ENCODE data around the gene KCNT1. TPM values are rescaled to one million over a fixed set of nuclear protein-coding genes. Genes with fewer than 3 reads are reported as not detected.
"Not testable (repeated sequence)": the region's sequence is repeated elsewhere in the genome, so short reads cannot be mapped to it uniquely, and the experiment has no call there.

KCNT1 gene
- total RNA-seq, 1 donor from 2014 or later, result not detected

DNA sequence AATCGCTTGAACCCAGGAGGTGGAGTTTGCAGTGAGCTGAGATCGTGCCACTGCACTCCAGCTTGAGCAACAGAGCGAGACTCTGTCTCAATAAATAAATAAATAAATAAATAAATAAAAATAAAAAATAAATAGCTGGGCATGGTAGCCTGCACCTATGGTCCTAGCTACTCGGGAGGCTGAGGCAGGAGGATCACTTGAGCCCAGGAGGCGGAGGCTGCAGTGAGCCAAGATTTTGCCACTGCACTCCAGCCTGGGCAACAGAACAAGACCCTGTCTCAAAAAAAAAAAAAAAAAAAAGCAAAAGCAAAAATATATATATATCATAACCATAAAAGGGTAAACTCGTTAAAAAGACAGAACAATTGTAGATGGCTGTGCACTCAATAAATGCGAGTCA is 29.2 kb upstream of the KCNT1 start:
- DNase-seq (ENCODE audit: low read depth in 2 of 2), result not testable (repeated sequence)

DNA sequence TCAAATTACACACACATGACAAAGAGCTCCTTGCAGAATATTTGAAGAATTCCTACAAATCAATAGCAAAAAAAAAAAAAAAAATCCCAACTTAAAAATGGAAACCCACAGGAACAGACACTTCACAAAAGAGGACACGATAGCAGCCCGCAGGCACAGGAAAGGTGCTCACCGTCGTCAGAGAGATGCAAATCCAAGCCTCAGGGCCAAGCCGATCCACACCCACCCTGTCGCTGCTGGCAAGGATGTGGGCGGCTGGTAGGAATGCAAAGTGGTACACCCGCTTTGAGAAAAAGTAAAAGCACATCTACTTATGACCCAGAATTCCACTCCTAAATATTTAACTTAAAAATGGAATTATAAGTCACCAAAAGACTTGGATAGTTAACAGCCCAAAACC is 28.0 kb upstream of the KCNT1 start:
- no peak for DNase-seq (ENCODE audit: low read depth in 2 of 2)

DNA sequence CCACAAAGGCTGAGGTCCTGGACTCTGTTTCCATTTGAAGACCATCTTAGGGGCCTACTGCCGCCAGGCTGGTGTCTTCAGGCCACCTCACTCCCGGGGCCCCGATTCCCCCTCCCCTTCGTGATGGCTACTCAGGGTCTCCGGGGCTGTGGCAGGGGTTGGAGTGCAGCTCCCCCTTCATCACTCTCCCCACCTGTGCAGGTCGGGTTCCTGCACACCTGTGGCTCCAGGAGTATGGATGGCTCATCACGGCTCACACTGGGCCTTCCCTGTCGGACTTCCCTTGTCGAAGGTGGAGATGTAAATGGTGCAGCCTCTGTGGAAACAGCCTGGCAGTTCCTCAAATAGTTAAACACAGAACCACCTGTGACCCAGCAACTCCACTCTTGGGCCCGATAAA is 27.0 kb upstream of the KCNT1 start:
- DNase-seq (ENCODE audit: low read depth in 2 of 2), result no peak

DNA sequence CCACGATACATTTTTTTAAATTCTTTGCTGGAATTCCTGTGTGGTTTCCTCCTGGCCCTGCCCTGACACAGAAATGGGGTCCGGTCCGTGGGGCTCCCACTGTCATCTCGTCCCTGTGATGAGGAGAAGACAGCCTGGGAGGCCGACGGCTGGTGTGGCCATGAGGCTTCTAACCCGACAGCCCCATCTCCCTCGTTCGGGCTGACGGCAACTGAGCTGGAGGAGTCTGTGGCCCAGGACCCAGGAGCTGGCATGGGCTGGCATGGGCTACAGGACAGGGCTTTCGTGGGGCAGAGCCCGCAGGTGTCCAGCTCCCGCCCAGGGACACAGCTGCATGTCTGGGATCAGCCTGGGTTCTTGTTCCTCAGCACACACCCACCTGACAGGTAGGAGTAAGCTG is 25.1 kb upstream of the KCNT1 start:
- DNase-seq (ENCODE audit: low read depth in 2 of 2), result no peak

DNA sequence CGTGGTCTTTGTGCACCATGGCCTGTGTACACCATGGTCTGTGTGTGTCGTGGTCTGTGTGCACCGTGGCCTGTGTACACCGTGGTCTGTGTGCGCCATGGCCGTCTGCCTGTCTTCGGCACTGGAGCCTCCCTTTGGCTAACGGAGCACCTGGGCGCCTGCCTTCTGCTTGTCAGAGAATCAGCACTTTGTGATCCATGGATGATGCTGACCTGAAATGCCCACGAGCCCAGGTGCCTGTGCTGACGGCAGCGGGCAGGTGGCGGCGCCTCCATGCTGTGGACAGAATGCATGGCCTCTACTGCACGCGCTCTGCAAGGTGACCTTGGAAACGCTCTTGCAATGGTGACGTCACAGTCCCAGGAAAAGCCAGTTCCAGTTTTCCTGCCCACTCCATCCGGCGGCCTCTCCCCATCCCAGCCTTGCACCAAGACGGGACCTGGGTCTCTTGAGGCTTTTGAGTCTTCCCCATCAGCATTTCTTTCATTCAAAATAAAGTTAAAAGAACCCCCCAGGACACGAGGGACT is 24.3 kb upstream of the KCNT1 start:
- no peak for DNase-seq (ENCODE audit: low read depth in 2 of 2)

DNA sequence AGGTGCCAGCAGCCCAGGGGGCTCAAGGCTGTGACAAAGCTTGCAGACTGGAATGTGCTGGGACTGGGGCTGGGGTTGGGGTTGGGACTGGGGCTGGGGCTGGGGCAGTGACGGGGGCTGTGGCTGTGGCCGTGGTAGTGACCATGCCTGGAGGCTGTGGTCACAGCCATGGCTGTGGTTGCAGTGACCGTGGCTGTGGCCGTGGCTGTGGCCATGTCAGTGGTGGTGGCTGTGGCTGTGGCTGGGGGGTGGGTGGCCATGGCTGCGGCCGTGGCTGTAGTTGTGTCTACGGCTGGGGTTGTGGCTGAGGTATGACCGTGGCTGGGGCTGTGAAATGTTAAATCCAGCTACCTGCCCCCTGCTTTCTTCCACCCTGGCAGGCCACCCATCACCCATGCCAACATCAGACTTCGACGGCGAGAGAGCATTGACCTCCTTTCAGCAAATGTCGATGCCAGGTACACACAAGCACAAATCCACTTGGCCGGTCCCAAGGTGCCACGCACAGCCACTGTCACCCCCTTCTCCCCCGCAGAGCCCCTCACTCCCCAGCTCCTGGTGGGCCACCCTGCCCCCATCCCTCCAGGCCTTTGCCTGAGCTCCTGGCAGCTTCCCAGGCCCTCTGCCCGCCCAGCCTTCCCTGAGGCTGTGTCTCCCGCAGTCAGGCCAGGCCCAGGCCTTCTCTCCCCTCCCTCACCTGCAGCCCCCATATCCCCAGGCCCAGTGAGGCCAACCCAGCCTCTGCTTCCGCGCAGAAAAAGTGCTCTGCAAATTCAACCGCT is 23.6 kb upstream of the KCNT1 start:
- DNase-seq (ENCODE audit: low read depth in 2 of 2), result no peak

DNA sequence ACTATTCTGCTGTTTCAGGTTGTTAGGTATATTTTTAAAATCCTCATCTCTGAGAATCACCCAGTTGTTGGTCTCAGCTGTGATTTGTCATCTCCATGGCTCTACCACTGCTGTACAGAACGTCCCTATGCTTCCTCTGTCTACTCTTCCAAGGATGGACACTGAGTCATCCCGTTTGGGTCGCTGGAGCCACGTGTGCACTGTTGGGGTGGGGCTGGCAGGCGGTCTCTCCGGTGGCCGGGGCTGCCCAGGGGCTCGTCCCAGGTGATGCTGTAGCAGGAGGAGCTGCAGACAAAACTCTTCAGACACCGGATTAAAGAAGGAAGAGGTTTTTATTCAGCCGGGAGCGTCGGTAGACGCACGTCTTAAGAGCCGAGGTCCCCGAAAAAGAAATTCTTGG is 21.9 kb upstream of the KCNT1 start:
- no peak for DNase-seq (ENCODE audit: low read depth in 2 of 2)

DNA sequence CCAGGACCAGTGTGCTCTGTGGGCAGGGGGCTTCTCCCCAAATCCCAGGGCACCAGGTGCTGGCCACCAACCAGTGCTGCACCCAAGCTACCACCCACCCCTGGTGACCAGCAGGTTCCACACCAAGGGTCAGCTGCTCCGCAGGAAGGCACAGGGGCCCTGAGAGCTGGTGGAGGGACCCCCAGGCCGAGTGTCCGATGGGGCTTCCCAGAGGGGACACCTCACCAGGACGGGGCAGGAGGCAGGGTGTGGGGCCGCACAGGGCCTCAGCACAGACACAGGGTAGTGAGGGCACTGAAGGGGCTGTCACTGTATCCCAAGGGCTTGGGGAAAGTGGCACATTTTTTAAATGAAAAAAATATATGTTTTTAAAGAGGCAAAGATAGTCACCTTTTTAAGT is 20.8 kb upstream of the KCNT1 start:
- DNase-seq (ENCODE audit: low read depth in 2 of 2), result no peak

DNA sequence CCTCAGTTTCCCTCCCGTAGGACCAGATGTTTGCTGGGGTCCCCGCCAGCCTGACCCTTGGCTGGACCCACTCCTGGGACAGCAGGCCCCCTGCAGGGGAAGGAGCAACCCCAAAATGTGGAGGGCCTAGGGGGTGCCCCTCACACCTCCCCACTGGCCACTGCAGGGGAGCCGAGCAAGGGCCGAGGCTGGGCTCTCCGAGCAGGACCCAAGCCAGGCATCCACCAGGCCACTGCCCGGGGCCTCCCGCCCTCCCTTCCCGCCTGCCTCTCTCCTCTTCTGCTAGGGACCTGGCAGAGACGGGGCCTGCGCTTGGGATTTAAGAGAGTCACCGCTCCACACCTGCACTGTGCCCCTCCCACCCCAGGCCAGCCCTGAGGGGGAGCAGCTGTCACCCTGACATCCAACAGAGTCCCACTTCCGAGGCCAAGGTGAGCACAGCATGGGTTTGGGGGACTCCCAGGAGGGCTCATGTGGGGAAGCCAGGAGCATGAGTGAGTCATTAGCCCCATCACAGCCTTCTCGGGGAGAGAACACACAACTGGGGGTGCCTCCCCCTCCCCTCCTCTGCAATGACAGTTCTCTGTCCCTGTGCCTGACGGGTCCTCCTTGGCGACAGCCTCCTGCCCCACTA is 18.5 kb upstream of the KCNT1 start:
- no peak for DNase-seq (ENCODE audit: low read depth in 2 of 2)

DNA sequence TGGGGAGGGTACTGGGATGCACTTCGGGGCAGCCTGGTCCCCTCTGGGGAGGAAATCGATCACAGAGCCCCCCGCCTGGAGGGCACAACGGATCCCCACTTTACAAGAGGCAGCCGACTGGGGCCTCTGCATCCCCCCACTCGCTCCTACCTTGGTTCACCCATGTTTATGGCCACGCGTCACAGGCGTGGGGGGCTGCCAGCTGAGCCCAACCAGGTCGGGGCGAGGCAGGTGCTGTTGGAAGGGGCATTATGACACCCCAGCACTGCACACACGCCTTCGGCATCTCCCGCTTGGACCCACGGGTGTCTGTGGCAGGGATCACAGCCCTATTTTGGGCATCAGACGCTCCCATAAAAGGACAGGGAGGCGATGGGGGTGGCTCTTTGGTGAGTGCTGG is 17.3 kb upstream of the KCNT1 start:
- no peak for DNase-seq (ENCODE audit: low read depth in 2 of 2)

DNA sequence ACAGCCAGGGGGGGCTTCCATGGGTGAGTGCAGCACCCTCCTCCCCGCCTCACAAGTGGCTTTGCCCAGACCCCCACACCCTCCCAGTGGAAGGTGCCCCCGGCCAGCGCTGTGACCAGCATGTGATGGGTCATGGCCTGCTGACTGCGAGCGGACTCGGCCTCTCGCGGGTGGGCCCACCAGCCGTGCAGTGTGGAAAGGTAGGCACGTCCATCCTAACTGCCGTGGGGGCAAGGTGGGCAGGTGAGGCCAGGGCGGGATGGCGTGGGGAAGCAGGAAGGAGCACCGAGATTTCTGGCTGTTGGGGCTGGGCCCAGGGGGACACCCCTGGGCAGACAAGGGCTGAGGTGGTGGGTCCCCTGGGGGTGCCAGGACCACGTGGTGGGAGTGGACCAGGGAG is 14.8 kb upstream of the KCNT1 start:
- no peak for DNase-seq (ENCODE audit: low read depth in 2 of 2)

DNA sequence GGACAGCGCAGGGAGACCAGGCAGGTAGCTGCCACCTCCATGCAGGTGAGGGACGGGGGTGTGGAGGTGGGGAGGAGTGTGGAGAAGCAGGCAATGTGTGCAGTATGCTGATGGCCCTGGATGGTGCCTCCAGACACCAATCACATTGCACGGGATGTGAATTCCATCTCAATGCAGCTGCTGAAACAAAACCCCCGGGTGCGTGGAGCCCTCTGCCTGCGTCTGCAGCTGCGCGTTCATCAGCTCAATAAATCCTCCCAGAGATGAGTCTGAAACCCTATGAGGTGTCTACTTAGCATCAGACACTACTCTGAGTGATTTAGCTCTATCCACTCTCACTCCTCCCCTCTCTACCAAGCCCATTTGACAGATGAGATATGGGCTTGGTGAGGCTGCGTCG is 13.0 kb upstream of the KCNT1 start:
- DNase-seq (ENCODE audit: low read depth in 2 of 2), result no peak

DNA sequence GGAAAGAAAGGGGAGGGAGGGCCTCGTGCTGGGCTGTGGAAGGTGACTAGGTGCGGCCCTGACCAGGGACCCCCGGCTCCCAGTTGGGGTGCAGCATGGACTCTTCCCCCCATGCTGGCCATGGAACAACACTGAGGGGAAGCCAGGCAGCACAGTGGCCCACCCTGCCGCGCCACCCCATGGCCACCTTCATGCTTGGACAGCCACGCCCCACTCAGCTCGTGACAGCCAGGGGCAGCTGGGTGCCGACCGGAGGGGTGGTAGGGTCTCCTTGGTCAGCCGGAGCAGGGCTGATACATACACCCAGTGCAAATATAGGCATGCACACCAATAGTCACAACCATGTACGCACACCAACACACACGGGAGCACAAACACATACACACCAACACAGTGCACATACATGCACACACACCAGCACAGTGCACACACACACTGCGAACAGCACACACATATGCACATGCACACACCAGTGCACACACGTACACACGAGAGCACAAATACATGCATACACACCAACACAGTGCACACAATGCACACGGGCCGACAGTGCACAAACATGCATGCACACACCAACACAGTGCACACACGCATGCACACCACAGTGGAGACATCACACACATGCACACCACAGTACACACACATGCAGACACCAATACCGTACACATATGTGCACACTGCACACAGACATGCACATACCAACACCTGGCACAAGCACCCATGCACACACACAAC is 11.0 kb upstream of the KCNT1 start:
- no peak for DNase-seq (ENCODE audit: low read depth in 2 of 2)

DNA sequence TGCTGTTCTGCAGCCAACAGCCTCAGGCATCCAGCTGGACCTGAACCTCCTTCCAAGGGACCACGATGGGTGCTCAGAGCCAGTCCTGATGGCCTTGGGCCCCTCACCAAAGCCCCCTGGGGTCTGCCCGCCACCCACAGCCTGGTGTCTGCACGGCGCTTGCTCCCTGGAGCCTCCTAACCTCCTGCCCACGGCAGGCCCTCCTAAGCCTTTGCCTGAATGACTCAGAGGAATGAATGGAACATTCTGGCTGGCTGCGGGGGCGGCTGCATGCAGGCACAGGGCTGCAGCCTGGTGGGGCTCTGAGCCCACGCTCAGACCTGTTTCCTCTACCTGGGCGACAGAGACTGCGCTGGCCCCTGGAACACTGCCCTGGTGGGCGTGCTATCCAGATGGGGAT is 9.6 kb upstream of the KCNT1 start:
- DNase-seq (ENCODE audit: low read depth in 2 of 2), result no peak

DNA sequence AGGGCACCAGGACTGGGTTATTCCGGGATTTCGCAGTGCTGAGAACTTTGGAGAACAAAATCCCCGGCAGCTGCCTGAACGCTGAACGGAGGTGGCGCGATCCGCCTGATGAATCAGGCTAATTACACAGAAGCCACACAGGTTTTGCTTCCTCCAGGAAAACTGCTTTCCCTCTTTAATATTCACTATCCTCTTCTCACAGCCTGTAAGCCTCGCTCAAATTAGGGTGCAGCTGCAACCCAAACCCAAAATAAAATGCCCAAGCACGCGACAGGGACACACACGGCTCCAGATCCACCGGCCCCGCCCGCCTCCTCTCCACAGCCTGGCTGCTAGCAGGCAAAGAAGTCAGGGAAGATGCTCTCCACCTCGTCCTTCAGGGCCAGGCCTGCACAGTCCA is 8.7 kb upstream of the KCNT1 start:
- no peak for DNase-seq (ENCODE audit: low read depth in 2 of 2)

DNA sequence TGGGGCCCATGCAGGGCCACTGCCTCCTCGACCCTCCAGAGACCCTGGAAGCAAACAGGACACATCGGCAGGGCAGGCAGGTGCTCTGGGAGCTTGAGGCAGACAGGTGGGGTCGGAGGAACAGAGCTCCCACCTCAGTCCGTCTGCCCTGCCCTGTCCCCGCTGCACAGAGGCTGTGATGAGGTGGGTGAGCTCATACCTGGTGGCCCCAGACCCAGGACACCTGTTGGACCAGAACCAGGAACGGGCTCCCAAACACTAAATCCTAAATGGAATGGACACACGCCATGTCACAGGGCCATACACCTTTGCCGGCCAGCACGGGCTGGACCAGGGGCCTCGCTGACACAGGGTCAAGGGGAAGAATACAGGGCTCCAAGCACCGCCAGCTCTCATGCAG is 8.2 kb upstream of the KCNT1 start:
- DNase-seq (ENCODE audit: low read depth in 2 of 2), result no peak

DNA sequence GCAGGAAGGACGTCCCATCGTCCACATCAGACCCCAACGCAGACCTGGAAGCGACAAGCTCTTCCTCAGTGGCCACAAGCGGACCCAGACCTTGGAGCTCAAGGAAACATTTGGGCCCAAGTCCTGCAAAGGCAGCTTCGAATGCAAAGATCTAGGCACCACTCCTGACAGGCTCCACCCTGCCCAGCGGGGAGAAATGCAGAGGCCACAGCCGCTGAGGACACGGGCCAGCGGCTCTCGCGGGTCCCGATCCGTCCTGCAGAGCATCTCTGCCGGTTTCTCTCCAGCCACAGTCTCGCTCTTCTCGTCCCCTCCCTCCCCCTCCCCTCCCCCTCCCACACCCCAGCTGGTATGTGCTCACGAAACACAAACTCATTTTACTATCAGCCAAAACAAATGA is 7.6 kb upstream of the KCNT1 start:
- DNase-seq (ENCODE audit: low read depth in 2 of 2), result no peak

DNA sequence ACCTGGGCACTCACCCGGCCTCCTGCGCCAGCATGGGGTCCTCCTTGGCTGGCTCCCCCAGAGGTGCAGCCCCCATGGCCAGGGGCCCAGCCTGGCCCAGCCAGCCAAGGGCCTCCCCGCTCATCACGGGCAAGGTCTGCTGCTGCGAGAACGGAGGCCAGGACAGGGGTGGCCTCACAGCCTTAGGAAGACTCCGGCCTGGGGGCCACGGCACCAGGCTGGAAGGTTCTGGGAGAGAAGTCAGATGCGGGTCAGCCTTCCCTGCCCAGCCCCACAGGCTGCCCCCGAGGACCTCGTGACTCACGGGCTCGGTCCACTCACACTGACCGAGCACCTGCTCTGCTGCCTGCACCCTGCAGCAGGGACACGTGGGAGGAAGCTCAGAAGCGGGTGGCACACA is 6.9 kb upstream of the KCNT1 start:
- DNase-seq (ENCODE audit: low read depth in 2 of 2), result no peak

DNA sequence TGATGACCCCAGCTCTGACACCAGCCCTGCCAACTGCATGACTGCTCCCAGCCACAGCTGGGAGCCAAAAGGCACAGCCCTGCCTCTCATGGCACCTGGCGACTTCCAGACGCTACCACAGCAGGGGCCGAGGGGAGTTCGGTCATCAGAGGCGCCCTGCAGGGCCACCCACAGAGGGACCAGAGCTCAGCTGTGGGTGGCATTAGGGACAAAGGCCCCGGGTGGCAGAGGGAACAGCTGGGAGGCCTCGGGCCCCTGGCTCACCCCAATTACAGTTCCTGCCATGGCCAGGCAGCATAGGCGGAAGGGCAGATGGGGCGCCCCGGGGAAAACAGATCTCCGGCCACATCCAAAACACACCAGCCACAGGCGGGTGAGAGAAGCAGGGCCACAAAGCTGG is 6.3 kb upstream of the KCNT1 start:
- no peak for DNase-seq (ENCODE audit: low read depth in 2 of 2)

DNA sequence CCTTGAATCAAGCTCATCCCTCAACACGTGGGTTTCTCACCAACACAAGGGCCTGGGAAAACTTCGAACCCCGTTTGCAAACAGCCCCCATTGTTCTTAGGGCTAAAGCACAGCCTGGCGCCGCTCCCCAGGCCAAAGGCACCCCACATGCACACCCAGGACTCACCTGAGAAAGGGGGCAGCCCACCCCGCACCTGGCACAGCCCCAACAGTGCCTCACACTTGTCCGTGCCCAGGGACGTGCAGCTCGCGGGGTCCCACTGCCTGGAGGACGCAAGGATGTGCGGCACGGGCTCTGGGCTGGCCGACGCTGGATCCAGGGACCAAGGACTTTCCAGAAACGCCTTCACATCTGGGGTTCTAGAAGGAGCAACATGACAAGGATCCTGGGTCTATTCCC is 5.5 kb upstream of the KCNT1 start:
- DNase-seq (ENCODE audit: low read depth in 2 of 2), result no peak

DNA sequence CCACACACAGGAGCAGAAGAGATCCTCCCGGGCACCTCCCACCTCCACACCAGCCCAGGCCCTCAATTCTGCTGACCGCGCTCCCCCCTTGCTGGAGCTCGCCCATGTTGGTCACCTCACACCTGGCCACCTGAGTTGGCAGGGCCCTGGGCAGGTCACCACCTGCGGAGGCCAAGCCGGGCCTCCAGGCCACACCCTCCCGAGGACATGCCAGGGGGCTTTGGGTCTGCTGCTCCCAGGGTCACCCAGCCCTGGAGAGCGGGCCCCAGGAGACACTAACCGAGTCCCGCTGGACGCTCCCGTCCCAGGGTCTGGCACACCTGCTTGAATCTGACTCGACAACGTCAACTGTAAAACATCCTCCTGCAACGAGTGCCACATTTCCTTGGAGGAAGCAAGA is 4.8 kb upstream of the KCNT1 start:
- DNase-seq (ENCODE audit: low read depth in 2 of 2), result no peak

DNA sequence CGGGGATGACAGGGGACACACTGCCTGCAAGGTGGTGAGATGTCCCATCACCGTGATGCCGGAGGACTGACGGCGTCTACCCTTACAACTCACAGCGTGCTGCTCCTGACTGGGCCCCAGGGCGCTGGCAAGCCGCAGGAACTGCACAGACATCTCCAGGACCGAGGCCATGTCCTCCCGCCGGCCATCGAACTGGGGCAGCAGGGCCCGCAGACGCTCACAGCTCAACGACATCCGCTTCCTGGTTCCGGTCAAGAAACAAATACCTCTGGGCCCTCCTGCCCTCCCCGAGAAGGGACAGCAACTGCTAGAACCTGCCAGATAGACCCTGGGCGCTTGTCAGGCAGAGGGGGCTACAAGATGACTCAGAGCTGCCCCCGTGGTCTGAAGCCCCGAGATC is 3.7 kb upstream of the KCNT1 start:
- no peak for DNase-seq (ENCODE audit: low read depth in 2 of 2)

DNA sequence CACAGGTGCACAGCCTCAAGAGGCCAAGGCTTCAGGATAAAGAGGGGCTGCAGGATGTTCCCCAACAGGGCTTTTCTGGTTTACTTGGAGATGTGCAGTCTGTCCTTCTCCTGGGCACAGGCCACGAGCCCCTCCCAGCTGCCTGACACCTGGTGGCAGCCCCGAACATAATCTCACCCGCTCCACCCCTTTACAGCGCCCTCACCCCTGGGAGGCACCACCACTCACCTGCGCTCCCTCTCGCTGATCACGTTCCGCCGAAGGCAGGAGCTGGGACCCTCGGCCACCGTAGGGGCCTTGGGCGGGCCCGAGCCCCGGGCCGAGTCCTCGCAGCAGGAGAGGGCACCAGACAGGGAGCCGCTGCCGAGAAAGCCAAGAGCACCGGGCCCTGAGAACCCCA is 3.2 kb upstream of the KCNT1 start:
- no peak for DNase-seq (ENCODE audit: low read depth in 2 of 2)

All from dermis microvascular lymphatic vessel endothelial cell (primary cell).